Left hindlimb (tissue), 1 donor: ENCODE measurements around the gene PPARA.
A peak's percentile ranks its signal among the peaks of the same experiment; 100 is the strongest.

ENCODE experiments used
- DNase-seq: peaks from one replicate; pipeline ENCODE4 v3.0.0-alpha.2; 2018

Gene PPARA

DNA sequence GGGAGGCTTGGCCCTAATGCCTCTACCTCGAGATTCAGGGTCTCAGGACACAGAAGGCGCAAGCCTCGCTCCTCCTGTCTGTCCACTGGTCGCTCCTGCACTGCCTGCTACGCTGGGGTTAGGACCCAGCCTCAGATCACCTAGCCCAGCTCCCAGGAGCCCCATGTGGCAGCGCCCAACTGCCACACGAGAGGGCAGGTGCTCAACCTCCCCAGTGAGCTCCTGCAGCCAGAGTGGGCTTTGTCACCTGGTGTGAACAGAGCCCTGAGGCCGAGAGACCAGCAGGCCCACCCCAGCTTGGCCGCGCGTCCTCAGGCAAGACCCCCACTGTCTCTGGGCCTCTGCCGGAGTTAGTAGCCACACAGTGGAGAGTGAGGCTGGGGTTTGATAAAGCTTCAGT is 21.7 kb upstream of the PPARA start:
- DNase-seq, result no peak

DNA sequence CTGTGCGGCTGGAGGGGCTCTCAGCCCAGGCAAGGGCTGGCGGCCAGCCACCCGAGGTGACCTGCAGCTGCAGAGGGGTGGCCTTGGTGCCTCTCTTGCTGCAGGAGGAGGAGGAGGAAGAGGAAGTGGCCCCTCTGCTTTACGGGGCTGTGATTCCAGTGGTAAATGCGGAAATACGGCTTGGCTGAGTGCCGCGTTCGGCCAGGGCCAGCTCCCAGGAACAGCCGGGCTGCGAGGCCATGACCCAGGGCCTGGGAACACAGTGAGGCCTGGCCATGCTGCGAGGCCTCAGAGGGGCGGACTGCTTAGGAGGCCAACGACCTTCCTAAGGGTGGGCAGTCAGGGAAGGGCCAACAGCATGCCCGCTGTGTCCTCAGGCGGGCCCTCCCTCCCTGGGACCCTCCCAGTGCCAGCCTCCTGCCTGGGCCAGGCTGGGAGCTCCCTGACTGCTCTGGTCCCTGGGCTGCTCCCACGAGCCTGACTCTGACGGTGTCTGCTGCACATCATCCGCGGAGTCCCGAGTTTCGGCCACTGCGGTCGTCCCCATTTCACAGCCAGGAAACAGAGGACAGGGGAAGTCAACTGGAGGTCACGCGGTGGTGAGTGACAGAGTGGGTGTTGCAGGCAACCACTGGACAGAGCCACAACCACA is 20.8 kb upstream of the PPARA start:
- peak; percentile 57 for DNase-seq

DNA sequence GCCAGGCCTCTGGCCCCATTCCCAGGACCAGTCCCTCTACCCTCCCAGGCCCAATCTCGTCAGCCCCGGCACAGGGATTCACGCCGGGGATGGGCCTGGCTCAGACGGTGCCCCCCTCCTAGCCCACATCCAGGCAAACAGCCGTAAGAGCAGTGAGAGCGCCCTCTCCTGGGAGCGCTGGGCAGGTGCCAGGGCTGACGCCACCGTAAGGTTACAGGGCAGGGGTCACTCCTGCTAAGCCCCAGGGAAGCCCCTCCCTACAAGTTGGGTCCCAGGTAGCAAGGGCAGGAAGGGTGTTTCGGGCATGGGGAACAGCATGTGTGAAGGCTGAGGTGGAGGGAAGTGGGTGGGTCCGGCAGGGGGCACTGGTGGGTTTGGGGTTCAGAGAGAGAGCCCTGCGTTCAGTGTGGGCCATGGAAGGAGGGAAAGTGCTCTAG is 19.2 kb upstream of the PPARA start:
- peak; percentile 29 for DNase-seq

DNA sequence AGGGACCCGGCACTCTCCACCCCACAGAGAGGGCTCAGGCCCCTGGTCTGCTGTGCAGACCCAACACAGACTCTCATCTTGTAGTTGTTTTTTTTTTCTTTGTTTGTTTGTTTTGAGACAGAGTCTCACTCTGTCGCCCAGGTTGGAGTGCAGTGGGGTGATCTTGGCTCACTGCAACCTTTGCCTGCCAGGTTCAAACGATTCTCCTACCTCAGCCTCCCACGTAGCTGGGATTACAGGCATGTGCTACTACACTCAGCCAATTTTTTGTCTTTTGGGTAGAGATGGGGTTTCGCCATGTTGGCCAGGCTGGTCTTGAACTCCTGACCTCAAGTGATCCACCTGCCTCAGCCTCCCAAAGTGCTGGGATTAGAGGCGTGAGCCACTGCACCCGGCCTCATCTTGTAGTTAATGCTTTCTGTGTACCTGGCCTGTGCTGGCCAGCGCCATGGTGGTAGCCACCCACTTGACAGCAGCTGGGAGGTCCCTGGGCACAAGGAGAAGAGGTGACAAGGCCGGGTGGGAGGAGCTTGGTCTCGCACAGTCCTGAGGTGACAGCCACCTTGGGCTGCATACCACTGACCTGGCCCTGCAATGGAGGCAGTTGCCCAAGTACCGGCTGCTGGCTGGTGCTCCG is 18.0 kb upstream of the PPARA start:
- DNase-seq, result peak; percentile 23

DNA sequence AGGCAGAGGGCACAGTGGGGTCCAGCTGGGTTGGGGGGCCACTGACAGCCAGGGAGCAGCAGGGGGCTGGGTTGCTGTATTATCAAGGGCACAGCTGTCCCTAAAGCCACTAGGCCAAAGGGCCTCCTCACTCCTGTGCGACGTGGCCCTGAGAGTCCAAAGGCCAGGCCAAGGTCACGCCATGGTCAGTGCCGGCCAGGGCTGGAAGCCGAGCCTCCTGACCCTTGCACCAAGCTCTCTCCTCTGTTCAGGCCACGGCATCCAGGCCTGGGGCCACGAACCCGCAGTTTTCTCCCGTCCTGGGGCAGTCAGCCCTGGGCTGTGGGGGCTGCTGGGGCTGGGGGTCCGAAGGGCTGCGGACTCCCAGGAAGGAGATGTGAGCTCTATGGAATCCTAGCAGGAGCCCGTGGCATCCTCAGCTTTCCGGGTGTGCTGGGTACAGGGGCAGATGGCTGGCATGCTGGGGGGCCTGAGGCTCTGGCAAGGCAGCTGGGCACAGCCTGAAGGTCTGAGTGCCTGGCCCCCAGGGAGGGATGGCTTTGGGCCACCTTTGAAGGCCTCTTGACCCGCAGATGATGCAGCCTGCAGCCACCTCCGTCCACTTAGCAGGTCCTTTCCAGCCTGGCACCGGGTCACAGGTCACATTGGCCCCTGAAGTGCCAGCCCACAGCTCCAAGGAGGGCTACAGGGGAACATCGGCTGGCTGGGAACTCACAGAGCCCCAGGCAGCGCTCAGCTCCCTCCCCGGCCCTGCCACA is 17.3 kb upstream of the PPARA start:
- DNase-seq, result peak; percentile 23

DNA sequence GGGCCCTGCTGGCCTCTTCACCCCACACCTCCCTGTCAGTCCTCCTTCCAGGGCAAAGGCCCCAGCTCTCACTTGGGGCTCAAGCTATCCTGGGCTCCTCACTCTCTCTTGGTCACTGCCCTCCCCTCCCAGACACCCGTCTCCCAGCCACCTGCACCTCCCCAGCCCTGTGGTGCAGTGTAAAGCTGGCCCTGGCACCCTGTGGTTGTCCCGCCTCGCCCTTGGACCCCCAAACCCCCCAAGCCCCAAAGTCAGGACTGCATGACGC is 16.8 kb upstream of the PPARA start:
- DNase-seq, result no peak

DNA sequence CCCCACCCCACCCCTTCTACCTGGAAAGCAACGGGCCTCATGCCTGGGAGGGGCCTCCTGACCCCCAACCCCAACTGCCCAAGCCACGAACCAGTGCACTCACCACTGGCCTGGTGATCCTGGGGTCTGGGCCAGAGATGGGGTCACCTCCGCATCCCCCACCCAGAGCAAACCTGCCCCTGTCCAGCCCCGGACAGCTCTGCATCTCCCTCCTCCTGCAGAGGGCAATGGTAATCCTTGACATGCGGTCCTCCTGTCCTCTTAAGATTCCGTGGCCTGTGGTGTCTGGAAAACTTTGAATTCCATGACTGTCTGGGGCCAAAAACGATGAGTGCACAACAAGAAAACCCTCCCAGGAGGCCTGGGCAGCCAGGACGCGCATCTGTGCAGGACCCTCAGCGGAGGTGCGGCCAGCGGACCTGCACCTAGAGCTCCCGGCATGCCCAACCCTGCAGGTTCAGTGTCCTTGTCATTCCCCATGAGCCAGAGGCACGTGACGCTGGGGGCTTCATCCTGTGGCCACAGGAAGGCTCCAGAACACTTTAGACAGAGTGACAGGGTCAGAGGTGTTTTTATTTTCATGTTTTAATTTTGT is 16.1 kb upstream of the PPARA start:
- peak; percentile 16 for DNase-seq

DNA sequence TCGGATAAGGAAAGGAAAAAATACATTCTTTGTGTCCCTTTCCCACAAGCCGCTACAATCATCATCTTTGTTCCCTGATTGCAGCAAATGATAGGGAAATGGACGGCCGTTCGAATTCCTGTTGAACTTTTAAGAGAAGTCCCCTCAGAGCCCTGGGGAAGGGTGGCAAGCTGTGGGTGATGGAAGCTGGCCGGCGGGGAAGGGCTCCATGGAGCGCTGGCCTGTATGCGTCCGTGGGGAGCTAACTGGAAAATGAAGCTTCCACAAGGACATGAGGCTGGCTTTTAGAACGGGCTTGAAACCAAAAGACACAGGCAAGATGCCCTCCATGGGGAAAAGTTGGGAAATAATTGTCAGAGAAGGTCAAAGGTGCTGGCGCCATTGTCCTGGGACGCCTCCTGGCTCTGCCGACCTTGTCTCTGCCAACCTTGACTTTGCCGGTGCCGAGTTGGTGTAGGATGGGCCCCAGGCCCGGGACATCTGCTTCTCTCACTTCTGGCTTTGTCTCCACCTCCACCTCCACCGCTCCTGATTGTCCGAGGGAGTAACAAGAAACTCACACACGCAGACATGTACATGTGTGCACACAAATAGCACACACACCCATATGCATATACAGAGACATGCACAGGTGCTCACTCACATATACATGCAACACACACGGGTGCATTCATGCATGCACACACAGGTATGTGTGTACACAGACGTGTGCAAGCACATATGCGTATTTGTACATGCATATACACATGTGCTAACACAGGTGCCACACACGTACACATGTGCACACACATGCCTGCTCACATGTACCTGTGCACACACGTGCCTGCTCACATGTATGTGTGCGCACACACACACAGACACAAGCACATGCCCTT is 14.5 kb upstream of the PPARA start:
- peak; percentile 10 for DNase-seq

DNA sequence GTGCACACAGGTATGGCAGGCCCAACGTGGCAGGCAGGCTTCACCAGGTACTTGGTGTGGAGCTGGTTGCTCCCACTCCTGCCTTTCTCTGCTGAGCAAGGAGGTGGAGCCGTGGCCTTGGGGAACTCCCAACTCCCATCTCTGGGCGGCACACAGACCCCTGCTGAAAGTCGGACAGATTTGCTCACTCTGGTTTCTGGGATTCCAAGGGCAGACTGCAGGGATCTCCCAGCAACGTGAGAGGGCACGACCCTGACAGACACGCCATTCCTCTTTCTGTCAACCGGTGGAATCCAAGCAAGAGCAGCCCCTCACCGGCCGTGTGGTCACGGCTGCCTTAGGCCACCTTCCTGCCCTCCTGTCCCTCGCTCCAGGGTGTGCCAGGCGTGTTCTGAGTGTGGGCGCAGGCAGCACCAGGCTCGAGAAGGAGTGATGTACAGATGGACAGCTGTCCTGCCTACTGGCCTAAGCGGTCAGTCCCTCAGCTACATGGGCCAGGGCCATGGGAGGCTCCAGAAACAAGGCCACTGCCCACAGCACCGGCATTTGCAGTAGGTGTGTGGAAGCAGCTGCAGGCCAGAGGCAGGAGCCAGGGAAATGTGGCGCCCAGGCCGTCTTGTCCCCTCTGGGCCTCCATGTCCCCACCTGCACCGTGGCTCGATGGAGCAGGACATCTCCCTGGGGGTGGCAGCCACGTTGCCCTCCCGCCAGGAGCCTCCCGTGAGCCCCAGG is 13.7 kb upstream of the PPARA start:
- DNase-seq, result peak; percentile 10

DNA sequence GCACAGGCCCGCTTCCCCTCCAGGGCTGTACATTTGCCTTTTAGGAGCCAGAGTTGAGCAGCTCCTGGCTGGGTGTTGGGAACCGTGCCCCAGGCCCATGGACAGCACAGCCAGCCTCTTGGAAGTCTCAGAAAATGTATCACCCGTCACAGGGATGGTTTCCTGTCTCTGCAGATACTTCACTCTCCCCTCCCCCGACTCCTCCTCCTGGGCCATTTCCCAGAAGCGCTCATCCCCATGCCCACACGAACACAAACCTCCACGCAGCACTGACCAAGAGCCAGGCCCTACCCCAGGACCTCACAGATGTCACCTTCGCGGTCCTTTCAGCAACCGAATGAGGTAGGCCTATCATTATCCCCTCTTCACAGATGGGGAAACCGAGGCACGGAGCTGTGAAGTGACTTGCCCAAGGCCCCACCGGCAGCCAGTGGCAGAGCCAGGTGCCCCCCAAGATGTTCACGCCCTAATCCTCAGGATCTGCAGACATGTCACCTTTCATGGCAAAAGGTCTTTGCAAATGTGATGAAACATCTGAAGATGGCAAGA is 13.0 kb upstream of the PPARA start:
- peak; percentile 27 for DNase-seq

DNA sequence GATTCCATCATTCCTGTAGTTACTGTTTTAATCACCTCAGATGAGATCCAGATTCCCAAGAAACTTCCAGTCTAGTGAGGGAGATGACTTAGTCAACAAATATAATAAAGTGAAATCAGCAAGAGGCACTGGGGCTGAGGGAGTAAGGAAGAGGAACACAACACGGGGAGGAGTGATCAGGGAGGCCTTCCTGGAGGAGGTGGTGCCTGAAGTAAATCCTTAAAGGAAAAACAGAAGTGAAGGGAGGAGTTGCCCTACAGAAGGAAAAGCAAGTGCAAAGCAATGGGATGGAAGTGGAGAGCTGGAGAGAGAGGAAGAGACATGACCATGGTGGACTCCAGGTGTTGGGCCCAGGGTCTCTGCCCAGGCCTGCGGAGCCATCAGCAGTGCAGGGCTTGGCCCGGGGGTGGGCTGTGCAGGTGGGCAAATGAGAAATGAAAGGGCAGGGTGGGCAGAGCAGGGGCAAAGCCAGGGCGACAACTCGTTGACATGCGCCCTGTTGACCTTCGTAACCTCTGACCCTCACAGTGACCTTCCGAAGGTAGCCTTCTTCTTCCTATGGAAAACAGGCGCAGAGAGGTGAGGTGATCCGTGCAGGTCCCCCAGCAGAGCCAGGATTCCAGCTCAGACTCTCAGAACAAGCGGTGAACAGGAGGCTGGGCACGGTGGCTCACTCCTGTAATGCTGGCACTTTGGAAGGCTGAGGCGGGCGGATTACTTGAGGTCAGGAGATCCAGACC is 12.1 kb upstream of the PPARA start:
- peak; percentile 12 for DNase-seq

DNA sequence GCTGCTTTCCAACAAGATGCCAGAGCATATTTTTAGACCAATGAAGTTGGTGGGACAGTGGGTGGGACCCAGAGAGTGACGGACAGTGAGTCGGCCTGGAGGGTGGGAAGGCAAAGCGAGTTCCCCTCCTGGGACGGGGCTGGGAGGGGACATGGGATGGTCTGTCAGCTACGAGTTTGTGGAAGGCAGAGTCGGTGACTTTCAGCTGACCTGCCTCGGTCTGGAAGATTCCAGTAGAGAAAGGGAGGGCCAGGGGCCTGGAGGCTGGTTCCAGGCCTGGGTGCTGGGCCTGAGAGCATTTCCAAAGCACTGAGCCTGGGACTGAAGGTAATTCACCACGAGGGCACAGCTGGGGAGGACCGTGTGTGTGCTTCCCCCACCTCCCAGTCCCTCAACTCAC is 10.9 kb upstream of the PPARA start:
- peak; percentile 50 for DNase-seq

DNA sequence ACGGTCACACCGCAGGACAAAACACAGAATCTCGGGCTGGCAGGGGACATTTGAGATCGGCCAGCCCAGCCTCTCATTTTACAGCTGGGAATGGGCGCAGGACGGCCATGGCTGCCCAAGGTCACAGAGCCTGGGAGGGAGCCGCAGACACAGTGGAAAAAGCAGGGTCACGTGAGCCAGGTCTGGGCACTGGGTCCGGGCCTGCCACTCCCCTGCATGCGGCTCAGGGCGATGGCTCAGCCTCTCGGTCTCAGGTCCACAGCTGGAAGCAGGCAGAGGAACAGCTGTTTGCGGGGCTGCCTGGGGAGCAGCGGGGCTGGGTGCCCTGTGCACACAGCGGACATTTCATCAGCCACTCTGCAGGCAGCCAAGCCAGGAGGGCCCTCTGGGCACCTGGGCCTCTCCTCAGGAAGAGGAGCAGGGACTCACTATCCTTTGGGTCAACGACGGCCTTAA is 10.4 kb upstream of the PPARA start:
- DNase-seq, result peak; percentile 46

DNA sequence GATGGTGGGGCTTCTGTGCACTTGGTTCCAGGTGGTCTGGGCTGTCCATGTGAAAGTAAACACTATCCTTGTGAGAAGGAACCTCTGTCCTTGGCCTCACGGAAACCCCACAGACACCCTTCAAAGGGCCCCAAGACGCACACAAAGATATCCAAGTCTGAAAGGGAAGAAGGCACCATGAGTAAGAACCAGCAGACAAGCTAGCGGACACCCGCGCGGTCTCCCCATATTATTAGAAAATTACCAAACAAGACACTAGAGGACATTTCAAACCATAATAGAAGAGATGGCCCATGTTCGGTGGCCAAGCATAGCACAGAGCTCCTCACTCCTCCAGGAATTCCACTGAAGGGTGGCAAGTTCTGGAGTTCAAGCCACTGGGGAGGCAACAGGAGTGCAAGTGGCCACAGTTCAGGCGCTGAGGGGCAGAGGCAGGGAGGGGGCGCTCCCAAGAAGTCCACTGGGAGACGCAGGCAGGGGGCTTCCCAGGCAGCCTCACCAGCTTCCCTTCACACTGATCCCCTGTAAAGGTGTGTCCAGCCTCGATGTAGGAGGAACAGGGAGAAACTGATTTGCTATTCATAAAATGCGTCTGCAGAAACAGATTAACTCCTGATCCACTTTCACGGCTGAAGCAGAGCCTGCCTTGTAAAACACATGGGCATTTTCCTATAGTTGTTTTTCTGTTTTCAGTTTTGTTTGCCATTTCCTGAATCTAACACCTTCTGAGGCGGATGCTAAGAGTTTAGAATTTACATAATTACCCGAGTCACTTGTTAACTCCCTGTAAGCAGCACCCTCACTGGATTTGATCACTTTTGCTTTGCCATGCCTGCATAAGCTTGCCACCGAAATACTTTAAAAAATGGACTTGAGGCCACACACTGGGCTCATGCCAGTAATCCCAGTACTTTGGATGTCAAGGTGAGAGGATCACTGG is 9.1 kb upstream of the PPARA start:
- peak; percentile 6 for DNase-seq

DNA sequence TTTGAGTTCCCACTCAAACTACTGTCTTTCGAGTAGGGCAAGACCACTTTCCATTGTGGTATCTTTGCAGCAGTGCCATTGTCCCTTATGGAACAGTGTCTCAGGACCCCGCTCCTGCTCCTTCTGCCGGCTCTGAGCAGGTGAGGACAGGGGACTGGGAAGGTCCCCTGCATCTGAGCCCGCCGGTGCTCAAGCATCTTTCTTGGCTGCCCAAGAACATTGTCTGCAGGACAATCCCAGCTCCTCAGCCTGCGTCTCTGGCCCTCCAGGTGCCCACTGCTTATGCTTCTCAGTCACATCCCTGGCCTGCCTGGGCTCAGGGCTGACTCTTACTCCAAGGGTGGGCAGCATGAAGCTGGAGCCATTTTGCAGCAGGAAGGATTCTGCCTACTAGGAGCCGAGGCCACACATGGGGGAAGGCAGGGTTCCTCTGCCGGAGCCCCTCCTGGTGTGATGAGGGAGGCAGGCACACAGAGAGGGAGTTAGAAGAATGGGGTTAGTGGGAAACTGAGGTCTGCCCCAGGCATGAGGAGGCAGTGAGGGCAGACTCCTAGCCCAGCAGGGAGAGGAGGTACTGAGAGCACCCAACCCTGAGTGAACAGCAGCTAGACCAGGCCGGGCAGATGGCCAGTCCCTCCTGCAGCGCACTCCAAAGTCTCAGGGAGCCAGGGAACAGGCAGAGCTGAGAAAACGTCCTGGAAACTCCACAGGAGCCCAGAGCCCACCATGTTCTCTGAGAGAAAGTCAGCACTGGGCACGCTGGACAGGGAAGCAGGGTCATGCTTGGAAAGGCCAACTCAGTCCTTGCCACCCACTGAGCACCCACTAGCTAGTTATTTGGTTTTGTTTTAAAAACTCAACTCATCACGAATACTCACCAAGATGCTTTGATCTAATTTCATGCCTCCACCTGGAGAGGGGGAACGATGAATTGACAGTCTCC is 7.5 kb upstream of the PPARA start:
- peak; percentile 23 for DNase-seq

DNA sequence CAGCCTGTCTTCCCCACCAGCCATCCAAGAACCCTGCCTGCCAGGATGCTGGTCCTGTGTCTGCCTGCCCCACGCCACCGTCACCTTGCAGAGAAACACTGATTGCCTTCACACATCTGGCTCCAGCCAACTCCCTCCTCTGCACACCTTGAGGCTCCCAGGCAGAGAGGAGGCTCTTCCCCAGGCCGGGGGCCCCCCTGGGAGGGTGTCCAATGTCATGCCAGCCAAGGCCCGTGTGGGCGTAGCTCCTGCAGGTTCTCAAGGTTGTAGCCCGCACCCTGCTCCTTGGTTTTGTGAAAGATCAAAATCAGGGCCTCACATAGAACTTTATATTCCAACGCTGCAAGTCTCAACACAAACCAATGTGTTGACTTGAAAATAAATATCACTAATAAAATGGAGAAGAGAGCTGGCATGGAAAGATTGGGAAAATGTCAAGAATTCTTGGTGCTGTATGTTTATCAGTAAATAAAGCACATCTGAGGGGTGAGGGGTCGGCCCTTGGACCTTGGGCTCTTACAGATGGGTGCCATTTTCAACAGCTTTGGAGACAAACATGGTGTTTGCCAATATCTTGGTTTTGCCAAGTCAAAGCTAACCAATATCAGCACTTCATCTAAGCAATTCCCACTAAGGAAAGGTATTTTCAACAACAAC is 6.7 kb upstream of the PPARA start:
- no peak for DNase-seq

DNA sequence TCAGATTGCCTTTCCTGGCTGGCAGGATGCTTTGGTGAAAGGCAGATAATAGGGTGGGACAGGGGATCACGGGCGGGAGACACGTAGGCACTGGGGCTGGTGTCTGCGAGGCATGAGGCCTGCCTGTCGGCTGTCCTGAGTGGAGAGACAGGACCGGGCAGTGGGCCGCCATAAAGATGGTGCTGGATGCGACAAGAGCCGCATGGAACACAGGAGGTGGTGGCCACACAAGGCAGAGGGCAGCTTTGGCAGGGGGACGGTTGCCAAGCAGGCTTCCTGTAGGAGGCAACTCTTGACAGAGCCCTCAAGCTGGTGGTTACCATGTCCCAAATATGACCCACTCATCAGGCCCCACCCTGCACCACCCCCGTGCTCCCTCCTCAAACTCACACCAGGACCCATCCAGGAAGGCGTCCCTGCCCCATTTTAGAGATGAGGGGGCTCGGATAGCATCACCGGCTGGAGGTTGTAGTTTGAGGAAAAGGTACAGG is 4.9 kb upstream of the PPARA start:
- DNase-seq, result peak; percentile 16

DNA sequence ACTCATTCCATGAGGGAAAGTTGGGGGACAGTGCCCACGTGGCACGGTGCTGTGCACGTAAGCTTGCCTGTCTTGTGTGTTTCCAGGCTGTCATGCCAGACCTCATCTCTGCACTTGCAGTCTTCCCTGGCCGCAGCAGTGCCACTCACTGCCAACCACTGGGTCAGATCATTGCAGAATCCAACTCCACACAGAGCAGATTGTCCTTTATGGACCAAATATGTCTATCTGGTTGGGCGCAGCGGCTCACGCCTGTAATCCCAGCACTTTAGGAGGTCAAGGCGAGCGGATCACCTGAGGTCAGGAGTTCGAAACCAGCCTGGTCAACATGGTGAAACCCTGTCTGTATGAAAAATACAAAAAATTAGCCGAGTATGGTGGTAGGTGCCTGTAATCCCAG is 4.4 kb upstream of the PPARA start:
- DNase-seq, result no peak
